ENCODE data around the gene SHROOM2. TPM values are rescaled to one million over a fixed set of nuclear protein-coding genes. Genes with fewer than 3 reads are reported as not detected.

The SHROOM2 gene
- total and polyA plus RNA-seq, 7 donors: 0.71 to 3.0 (median 1.8) TPM

DNA sequence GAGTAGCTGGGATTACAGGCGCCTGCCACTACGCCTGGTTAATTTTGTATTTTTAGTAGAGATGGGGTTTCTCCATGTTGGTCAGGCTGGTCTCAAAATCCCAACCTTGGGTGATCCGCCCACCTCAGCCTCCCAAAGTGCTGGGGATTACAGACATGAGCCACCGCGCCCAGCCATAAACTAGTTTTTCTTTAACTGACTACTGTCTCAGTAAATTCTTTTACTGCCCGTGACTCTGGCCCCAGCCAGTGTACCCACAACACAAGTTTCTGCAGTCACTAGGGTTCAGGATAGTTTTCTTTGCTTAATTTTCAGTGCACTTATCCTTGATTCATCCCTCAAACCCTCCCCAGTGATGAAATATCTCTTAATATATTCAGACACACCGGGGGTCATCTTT, 8.3 kb downstream of the SHROOM2 start:
- Histone ChIP-seq H3K27me3 (no peaks in the 10 kb centered on the region), H3K27ac (no peak overlapping the region), H3K9me3 (no peaks in the 10 kb centered on the region), H3K36me3 (no peaks in the 10 kb centered on the region), H3K4me3 (no peak overlapping the region), H3K4me1 (no peaks in the 10 kb centered on the region)
- 23 to 71% methylated on average over 7 of the region's 7 CpGs for WGBS, 2 donors
- no peak for DNase-seq
- TF ChIP-seq, protein P1, sequence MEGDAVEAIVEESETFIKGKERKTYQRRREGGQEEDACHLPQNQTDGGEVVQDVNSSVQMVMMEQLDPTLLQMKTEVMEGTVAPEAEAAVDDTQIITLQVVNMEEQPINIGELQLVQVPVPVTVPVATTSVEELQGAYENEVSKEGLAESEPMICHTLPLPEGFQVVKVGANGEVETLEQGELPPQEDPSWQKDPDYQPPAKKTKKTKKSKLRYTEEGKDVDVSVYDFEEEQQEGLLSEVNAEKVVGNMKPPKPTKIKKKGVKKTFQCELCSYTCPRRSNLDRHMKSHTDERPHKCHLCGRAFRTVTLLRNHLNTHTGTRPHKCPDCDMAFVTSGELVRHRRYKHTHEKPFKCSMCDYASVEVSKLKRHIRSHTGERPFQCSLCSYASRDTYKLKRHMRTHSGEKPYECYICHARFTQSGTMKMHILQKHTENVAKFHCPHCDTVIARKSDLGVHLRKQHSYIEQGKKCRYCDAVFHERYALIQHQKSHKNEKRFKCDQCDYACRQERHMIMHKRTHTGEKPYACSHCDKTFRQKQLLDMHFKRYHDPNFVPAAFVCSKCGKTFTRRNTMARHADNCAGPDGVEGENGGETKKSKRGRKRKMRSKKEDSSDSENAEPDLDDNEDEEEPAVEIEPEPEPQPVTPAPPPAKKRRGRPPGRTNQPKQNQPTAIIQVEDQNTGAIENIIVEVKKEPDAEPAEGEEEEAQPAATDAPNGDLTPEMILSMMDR (IDR thresholded peaks at IDR 0.05): no peak
- no peak for TF ChIP-seq POLR2AphosphoS5 (IDR thresholded peaks at IDR 0.05)
- no peak for TF ChIP-seq POLR2A (IDR thresholded peaks at IDR 0.05)
- no peak for TF ChIP-seq EP300 (IDR thresholded peaks at IDR 0.05)
- intact Hi-C loops (cut with DNase I): no loop called here

DNA sequence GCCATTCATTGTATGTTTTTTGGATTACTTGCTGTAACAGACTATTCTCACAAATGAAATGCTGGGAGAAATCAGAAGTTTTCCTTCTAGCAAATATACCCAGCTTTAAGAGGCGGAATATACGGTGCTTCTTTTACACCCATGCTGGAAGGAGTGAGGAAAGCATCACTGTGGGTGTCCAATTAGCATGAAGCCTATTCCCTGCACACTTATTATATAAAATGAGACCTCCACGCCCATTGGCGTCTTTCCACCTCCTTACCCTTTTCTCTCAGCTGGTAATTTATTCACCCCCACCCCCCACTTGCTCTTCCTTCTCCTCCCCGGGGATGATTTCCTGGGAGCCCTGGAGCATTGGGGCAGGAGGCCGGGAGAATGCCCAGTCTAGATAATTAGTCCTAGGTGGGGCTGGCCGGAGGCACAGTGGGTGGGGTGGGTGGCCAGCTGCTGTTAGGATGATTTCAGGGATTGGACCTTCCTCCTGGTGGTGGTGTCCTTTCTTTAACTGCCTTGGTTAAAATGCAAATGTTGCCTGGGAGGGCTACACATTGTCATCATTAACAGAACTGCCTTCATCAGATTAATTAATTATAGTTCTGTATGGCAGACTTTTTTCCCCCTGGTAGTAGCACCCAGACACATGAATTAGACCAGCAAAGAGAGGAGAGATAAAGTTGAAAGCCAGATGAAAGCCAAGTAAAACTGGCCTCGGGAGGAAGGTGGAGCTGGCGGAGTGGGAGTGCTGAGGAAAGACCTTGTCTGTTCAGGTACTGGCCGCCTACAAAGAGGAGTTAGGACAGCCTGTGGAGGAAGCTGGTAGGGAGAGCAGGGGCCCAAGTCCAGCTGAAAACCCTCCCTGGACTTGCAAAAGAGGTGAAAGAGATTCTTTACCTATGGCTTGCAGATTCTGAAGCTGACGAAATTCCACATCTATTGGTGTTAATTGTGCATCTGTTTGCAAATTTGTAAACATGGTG, 11.4 kb downstream of the SHROOM2 start:
- no peak for DNase-seq
- Histone ChIP-seq H3K36me3 (no peaks in the 10 kb centered on the region), H3K9me3 (no peaks in the 10 kb centered on the region), H3K4me1 (no peaks in the 10 kb centered on the region), H3K27me3 (no peaks in the 10 kb centered on the region), H3K27ac (no peak overlapping the region), H3K4me3 (no peak overlapping the region)
- 50 to 69% methylated on average over 11 of the region's 11 CpGs for whole genome bisulfite sequencing, 2 donors
- TF ChIP-seq EP300 (IDR thresholded peaks at IDR 0.05): no peak
- no peak for TF ChIP-seq POLR2A (IDR thresholded peaks at IDR 0.05)
- TF ChIP-seq POLR2AphosphoS5 (IDR thresholded peaks at IDR 0.05): no peak
- intact Hi-C loops (cut with DNase I): no loop called here

DNA sequence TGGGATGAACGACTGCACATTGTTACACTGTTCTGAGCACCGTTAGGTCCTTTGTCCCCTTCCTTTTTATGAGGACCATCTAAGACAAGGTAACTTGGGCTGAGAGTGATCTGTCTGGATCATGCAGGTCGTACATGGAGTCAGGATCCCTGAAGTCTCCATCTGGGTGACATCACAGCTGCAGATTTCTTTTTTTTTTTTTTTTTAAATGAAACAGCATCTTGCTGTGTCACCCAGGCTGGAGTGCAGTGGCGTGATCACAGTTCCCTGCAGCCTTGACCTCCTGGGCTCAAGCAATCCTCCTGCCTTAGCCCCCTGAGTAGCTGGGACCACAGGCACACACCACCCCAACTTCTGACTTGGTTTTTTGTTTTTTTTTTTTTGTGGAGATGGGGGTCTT, 16.5 kb downstream of the SHROOM2 start:
- 84 to 92% methylated on average over 4 of the region's 4 CpGs for WGBS, 2 donors
- intact Hi-C loops (cut with DNase I): no loop called here
- no peaks in the 10 kb centered on the region for H3K9me3 ChIP-seq
- DNase-seq: no peak
- no peak overlapping the region for H3K27ac ChIP-seq
- no peaks in the 10 kb centered on the region for H3K4me1 ChIP-seq
- TF ChIP-seq EP300 (IDR thresholded peaks at IDR 0.05): no peak
- TF ChIP-seq, protein P1 (IDR thresholded peaks at IDR 0.05): no peak
- no peak for TF ChIP-seq POLR2AphosphoS5 (IDR thresholded peaks at IDR 0.05)
- TF ChIP-seq POLR2A (IDR thresholded peaks at IDR 0.05): no peak
- H3K36me3 ChIP-seq: no peaks in the 10 kb centered on the region
- no peaks in the 10 kb centered on the region for H3K27me3 ChIP-seq
- no peak overlapping the region for H3K4me3 ChIP-seq

DNA sequence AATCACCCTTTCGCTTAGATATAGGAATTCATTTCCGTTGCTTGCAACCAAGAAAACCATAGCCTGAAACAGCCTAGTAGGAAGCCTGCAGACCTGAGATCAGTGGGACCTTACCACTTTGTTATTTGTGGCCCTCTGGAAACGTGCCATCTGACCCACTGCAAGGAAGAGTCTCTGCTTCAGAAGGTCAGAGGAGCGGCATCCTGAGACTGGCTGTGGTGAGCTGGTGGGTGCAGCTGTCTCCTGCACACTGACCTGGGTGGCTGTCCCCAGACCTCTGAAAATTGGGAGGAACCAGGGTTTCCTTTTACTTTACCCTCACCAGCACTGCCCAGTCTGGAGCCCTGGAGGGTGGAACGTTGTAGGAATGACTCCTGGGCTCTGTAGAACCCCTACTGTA, 18.2 kb downstream of the SHROOM2 start:
- Histone ChIP-seq H3K36me3 (no peaks in the 10 kb centered on the region), H3K27me3 (no peaks in the 10 kb centered on the region), H3K9me3 (no peaks in the 10 kb centered on the region), H3K27ac (no peak overlapping the region), H3K4me1 (no peaks in the 10 kb centered on the region), H3K4me3 (no peak overlapping the region)
- intact Hi-C loops (cut with DNase I): no loop called here
- 83 to 92% methylated on average over 5 of the region's 5 CpGs for WGBS, 2 donors
- DNase-seq: no peak
- TF ChIP-seq, protein P1 (IDR thresholded peaks at IDR 0.05): no peak
- TF ChIP-seq POLR2A (IDR thresholded peaks at IDR 0.05) (no peak), POLR2AphosphoS5 (IDR thresholded peaks at IDR 0.05) (no peak), EP300 (IDR thresholded peaks at IDR 0.05) (no peak)

DNA sequence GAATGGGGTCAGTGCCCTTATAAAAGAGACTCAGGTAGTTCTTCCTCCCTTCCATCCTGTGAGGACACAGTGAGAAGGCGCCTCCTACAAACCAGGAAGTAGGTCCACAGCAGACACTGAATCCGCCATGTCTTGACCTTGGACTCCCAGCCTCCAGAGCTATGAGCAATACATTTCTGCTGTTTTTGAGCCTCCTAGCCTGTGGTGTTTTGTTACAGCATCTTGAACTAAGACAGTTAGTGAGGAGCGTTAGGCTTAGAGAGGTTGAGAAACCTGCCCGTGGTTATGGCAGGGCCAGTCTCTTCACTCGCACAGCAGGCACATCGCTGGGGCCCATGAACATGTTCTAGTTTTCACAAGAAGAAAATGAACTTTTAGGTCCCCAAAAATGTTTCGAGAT, 19.7 kb downstream of the SHROOM2 start:
- H3K4me3 ChIP-seq: no peak overlapping the region
- no peaks in the 10 kb centered on the region for H3K36me3 ChIP-seq
- WGBS, 2 donors: 94 to 96% methylated on average over 7 of the region's 7 CpGs
- no peak for TF ChIP-seq POLR2A (IDR thresholded peaks at IDR 0.05)
- TF ChIP-seq EP300 (IDR thresholded peaks at IDR 0.05): no peak
- TF ChIP-seq POLR2AphosphoS5 (IDR thresholded peaks at IDR 0.05): no peak
- TF ChIP-seq, protein P1 (IDR thresholded peaks at IDR 0.05): no peak
- no peaks in the 10 kb centered on the region for H3K27me3 ChIP-seq
- intact Hi-C loops (cut with DNase I): no loop called here
- H3K9me3 ChIP-seq: no peaks in the 10 kb centered on the region
- DNase-seq: no peak
- no peak overlapping the region for H3K27ac ChIP-seq
- no peaks in the 10 kb centered on the region for H3K4me1 ChIP-seq
